Muscle of back (tissue), 13 donors: ENCODE data around the gene EDC3. TPM values are rescaled to one million over a fixed set of nuclear protein-coding genes. Genes with fewer than 3 reads are reported as not detected.
"Not testable (repeated sequence)": the region's sequence is repeated elsewhere in the genome, so short reads cannot be mapped to it uniquely, and the experiment has no call there.

Experiments used
- DNase-seq, 3 donors: peaks; one replicate each; pipeline versions ENCODE4 v3.0.0 to v3.0.0-alpha.2; 2013
- long read RNA-seq, 9 donors: transcript quantifications; one replicate each; lab custom pipeline, GENCODE V29; 2026
- polyA plus RNA-seq, 10 donors: library from polyadenylated mRNA; unstranded; fragments of 120-200 nt; gene quantifications; one replicate each; pipeline ENCODE4 v1.2.1, GENCODE V29; 2013; ENCODE audit not compliant: insufficient read length in 10 of 10

EDC3 gene
- 10 to 100 TPM; 21.4 to 35.1 (median 23.5) TPM for polyA plus RNA-seq
- long read RNA-seq, donor 1, transcript EDC3-201 (7 exons, 3,763 nt), result major isoform, 7 of 9 reads
- long read RNA-seq, donor 1, partial matches to known transcripts, result 0 of 9 reads
- long read RNA-seq, donor 1, other reads (novel, unspliced or antisense), result 0 of 9 reads
- long read RNA-seq, donor 2, transcript EDC3-201 (7 exons, 3,763 nt), result major isoform, 6 of 14 reads
- long read RNA-seq, donor 2, partial matches to known transcripts, result 5 of 14 reads
- long read RNA-seq, donor 2, other reads (novel, unspliced or antisense), result 0 of 14 reads
- long read RNA-seq, donor 3, result 0 reads
- long read RNA-seq, donor 4, transcript EDC3-201 (7 exons, 3,763 nt), result major isoform, 8 of 10 reads
- long read RNA-seq, donor 4, partial matches to known transcripts, result 0 of 10 reads
- long read RNA-seq, donor 4, other reads (novel, unspliced or antisense), result 0 of 10 reads
- long read RNA-seq, donor 5, transcript EDC3-201 (7 exons, 3,763 nt), result major isoform, 6 of 18 reads
- long read RNA-seq, donor 5, partial matches to known transcripts, result 10 of 18 reads
- long read RNA-seq, donor 5, other reads (novel, unspliced or antisense), result 0 of 18 reads
- long read RNA-seq, donor 6, transcript EDC3-201 (7 exons, 3,763 nt), result major isoform, 5 of 7 reads
- long read RNA-seq, donor 6, partial matches to known transcripts, result 0 of 7 reads
- long read RNA-seq, donor 6, other reads (novel, unspliced or antisense), result 0 of 7 reads
- long read RNA-seq, donor 7, transcript EDC3-201 (7 exons, 3,763 nt), result major isoform, 5 of 8 reads
- long read RNA-seq, donor 7, partial matches to known transcripts, result 0 of 8 reads
- long read RNA-seq, donor 7, other reads (novel, unspliced or antisense), result 0 of 8 reads
- long read RNA-seq, donor 8, partial matches to known transcripts, result 0 of 6 reads
- long read RNA-seq, donor 8, other reads (novel, unspliced or antisense), result 0 of 6 reads
- long read RNA-seq, donor 9, partial matches to known transcripts, result 0 of 1 reads
- long read RNA-seq, donor 9, other reads (novel, unspliced or antisense), result 0 of 1 reads

DNA sequence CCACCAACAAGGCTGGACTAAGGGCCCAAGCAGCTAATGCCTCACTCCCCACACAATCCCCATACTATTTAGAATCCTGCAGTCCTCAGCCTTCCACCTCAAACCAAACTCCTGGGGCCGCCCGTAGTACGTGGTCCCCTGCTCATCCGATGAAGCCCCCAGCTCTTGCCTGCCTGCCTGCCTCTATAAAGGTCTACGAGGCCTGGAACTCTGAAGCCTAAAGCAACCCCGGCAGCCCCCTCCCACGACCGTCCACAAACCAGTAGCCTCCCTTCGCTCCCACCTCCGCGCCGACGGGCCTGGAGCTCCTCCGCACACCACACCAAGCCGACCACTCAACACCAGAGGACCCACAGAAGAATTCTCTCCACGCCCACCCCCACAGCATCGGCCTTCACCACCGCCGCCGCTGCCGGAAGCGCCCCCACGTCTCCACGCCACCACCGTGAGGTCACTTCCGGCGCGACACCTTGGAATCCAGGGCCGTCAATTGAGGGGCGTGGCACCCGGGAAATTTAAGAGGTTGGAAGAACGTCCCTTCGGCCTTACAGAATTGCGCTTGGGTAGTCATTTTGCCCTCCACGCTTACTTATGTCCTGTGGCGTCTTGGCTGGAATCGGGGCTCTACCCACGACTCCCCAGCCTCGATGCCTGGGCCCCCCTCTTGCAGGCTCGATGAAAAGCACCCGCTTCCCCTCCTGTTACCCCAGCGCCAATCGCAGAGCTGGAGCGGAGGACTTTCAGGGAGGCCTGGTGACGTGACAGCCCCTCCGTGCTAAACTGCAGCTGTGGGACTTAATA, at the start of gene EDC3:
Gene EDC3 (minus strand): TSS at position 428 of the 801 bp plus-strand sequence. CDS start 20,900 bp downstream, outside the sequence.
- peak; percentile 91 to 96 (median 93) for DNase-seq

GRCh38 chr15:74742422-74742821, 46.6 kb upstream of the EDC3 start:
- no peak for DNase-seq

GRCh38 chr15:74738239-74738638, 42.4 kb upstream of the EDC3 start:
- DNase-seq, result not testable (repeated sequence)

DNA sequence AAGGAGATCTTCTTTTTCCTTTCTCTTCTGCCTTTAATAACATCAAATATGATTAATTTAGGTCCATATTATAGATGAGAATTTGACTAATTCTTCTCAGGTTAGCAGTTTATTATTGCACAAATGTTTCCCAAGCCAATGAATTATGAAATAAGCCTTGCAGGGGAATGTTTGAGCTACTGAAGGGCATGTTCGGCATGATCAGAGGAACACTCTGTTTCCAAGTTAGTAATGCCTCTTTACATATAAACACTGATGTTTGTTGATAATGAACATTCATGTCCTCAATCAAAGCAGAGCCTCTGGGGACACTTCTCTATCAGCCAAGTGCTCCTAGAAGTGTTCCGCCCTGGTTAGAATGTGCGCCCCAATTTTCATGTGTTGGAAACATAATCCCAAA, 39.5 kb upstream of the EDC3 start:
- no peak for DNase-seq

DNA sequence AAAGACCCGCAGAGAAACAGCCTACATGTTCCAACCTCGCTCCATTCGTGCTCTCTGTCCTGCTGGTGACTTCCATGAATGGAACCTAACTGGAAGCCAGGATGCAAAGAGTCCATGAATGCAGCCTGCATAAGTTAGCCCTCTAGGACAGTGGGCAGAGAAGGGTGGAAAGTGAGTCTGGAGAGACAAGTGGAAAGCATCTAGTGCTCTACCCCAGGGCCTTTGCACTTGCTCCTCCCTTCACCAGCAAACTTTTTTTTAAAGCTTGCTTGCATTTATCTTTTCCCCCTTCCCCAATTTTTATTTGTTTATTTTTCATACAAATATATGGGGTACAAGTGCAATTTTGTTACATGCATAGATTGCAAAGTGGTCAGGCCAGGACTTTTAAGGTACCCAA, 37.4 kb upstream of the EDC3 start:
- no peak for DNase-seq

- no peak for DNase-seq
Measured at GRCh38 chr15:74732846-74733245, 37.0 kb upstream of the EDC3 start.

GRCh38 chr15:74730619-74731316, 34.9 kb upstream of the EDC3 start:
- no peak for DNase-seq

GRCh38 chr15:74729372-74729771, 33.5 kb upstream of the EDC3 start:
- DNase-seq, result not testable (repeated sequence)

- DNase-seq, result not testable (repeated sequence)
Measured at GRCh38 chr15:74728699-74729098, 32.9 kb upstream of the EDC3 start.

DNA sequence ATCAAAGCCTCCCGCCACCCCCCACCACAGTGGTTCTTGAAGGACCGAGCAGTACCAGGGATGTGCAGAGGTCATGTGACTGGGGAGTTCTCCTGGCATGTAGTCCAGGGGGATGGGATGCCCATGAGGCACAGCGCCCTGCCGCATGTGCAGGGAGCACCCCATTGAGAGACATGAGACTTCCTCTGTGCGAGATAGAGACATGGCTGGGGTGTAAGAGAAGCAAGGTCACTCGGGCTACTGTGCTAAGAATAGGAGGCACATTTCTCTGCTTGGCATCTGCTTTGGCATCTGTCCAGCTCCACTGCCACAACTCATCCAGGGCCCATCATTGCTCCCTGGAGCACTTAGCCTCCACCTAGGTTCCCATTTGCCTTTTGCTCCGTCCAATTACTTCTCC, 31.9 kb upstream of the EDC3 start:
- DNase-seq, result peak in 1 of 3 donors; percentile 9

DNA sequence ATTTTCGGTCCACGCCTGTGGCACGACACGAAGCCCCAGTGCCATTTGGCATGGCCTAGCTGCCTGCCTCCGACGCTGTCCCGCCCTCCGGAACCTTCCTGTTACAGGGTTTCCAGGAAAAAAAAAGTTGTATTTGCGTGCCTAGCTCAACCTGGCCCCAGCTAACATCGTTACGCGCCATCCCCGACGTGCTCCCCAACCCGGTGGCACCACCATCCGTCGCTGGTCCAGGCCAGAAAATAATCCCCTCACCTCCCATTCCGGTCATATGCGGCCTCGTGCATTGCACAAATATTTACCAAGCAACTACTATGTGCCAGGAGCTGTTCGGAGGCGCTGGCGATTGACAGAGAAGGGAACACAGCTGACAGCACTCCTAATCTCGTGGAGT, 30.9 kb upstream of the EDC3 start:
- DNase-seq, result no peak

DNA sequence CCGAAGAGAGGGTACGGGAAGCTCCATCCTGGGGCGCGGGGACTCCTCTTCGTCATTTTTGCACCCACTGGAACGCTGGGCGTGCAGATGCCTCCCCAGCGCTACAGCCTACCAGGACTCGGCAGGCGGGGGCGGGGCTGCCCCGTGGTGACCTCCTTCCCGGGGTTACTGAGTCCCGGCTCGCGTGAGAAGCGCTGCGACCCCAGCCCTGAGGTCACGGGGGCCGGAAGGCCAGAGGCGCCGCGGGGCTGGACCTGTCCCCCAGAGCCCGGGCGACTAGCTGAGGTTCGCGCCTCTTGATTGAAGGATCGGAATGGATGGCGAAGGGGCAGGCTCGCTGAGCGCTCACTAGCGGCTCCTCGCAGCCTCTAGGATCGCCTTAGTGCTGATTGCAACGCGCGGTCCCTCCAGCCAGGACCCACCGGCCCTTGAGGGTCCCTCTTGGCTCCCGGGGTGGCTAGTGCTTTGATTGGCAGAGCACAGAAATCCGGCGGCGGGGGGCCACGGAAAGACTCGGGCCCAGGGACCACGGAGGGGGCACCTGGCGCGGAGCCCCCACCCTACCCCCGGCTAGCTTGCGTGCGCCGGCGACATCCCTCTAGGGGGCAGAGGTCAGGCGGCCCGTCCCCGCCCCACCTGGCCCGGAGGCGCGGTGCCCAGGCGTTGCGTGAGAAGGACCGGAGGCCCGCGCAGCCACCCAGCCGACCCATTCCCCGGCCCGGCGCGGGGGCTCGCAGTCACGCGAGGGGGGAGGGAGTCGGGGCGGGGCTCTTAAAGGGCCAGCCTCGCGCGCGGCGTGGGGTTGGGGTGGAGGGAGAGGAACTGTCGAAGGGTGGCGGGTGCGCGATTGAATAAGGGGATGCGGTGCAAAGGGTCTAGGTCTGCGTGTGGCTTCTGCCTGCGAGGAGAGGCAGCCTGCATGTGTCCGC, 30.3 kb upstream of the EDC3 start:
- DNase-seq, result peak in 1 of 3 donors; percentile 21

GRCh38 chr15:74725225-74725774, 29.5 kb upstream of the EDC3 start, which contains the start of gene CYP1A1:
Gene CYP1A1, minus strand, starts transcription at chr15:74725528. Its CDS starts 2,431 bp downstream, at chr15:74723097.
- DNase-seq, result no peak

GRCh38 chr15:74724570-74725224, 28.9 kb upstream of the EDC3 start:
- no peak for DNase-seq

DNA sequence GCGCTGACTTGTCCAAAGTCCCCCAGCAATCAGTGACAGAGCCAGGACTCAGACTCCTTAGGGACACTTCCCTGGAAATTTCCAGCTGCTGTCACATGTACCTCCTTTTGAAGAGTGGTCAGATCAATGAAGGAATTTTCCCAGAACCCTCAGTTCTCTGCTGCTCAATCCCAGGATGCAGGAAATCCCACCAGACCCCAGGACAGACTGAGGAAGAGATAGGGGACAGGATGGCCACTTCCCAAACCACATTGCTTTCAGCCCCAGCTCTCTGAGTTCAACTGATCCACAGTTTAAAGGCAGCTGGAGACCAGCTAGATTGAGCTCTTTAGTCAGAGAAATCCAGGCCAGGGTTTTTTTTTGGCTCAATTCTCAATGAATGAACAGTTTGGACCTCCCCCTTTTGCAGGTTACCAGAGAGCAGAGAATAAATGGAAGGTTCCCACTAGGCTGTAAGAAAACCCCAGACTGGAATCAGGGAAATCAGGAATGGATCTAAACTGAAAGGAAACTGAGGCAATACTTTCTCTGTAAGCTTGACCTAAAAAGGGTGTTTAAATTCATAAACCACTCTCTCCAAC, 28.0 kb upstream of the EDC3 start:
- peak; percentile 38 to 66 (median 43) for DNase-seq

DNA sequence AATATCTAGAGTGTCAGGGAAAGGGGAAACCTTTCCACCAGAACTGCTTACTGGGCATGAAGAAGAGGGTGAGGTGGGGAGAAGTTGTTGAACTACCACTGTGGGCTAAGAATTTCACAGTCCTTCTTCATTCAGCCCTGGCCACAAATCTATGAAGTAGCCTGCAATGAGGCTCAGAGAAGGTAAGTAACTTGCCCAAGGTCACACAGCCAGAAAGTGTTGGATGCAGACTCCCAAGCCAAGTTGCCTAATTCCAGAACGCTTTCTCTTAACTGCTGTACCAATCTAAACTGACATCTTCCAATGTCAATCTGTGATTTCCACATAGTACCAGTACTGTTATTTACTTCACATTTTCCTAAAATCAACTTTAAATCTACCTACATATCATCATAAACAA, 27.4 kb upstream of the EDC3 start:
- no peak for DNase-seq

GRCh38 chr15:74722591-74722990, 26.8 kb upstream of the EDC3 start:
- DNase-seq, result no peak

DNA sequence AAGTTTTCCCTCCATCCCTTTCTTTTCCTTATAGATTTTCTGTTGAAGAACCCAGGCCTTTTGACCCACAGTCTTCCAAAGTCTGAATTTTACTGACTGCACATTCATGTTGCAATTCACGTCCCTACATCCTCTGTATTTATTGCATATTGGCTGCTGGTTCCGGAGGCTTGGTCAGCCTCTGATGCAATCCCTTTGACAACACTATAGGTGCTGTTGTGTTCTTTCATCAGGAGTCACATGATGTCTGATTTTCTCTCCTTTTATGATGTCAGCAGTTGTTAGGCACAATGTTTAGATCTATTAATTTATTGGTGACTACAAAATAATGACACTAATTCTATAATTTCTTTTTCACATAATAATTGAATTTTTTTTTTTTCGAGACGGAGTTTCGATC, 20.8 kb upstream of the EDC3 start:
- DNase-seq, result no peak
